Caco-2 (cell line): ENCODE measurements around the gene PPP3CB. TPM values are rescaled to one million over a fixed set of nuclear protein-coding genes. Genes with fewer than 3 reads are reported as not detected.
A peak's percentile ranks its signal among the peaks of the same experiment; 100 is the strongest.

Experiments used
- Bru-seq: library from RNA; stranded (reverse); fragments of 400-500 nt; gene quantifications from one replicate; lab custom pipeline; 2021; lab: Mats Ljungman, UMichigan
- BruChase-seq, 2 experiments: library from RNA; stranded (reverse); fragments of 400-500 nt; gene quantifications; one replicate each; lab custom pipeline; 2021; lab: Mats Ljungman, UMichigan
- BruUV-seq: library from RNA; stranded (reverse); fragments of 400-500 nt; replicated peaks from 2 replicates; lab custom pipeline; 2021; lab: Mats Ljungman, UMichigan
- CTCF ChIA-PET: fragments of 300-600 bp; sonication (Branson Sonifier 250); formaldehyde crosslinking; loops from one replicate; lab custom pipeline; 2022; ENCODE audit warnings: antibody characterized with exemption; lab: Charles Lee
- POLR2A ChIA-PET: fragments of 300-600 bp; sonication (Branson Sonifier 250); formaldehyde crosslinking; loops from one replicate; lab custom pipeline; 2022; ENCODE audit warnings: antibody characterized with exemption; lab: Charles Lee
- DNase-seq, 2 experiments: peaks; one replicate each; pipeline versions ENCODE4 v3.0.0 to v3.0.0-alpha.2; 2020 to 2022
- H3K27me3 ChIP-seq: replicated peaks from 2 replicates; pipeline ENCODE4 v1.6.0; 2011; ENCODE audit warnings: low read length; ENCODE audit not compliant: control insufficient read depth, insufficient read depth
- H3K36me3 ChIP-seq: 2 replicates; pipeline ENCODE4 v1.5.1; 2011; ENCODE audit warnings: low read length; ENCODE audit not compliant: control insufficient read depth, insufficient read depth
- H3K4me1 ChIP-seq: fragments of 250-450 bp; sonication (Bioruptor Pico); 2 replicates; pipeline ENCODE4 v1.5.1; 2020; ENCODE audit warnings: mild to moderate bottlenecking
- H3K4me3 ChIP-seq: 2 replicates; pipeline ENCODE4 v1.5.1; 2011; ENCODE audit warnings: low read depth, mild to moderate bottlenecking, control low read depth, low read length
- H3K9me3 ChIP-seq: fragments of 250-450 bp; sonication (Bioruptor Pico); 2 replicates; pipeline ENCODE4 v1.5.1; 2020; ENCODE audit warnings: mild to moderate bottlenecking, moderate library complexity
- H3K27ac Mint-ChIP-seq: one replicate; pipeline ENCODE4 v1.8.0; 2022; ENCODE audit warnings: mixed read lengths; ENCODE audit not compliant: unreplicated experiment
- H3K27me3 Mint-ChIP-seq: one replicate; pipeline ENCODE4 v1.8.0; 2022; ENCODE audit warnings: mixed read lengths; ENCODE audit not compliant: insufficient read depth, unreplicated experiment
- H3K36me3 Mint-ChIP-seq: one replicate; pipeline ENCODE4 v1.8.0; 2022; ENCODE audit warnings: mild to moderate bottlenecking, mixed read lengths; ENCODE audit not compliant: insufficient read depth, unreplicated experiment
- H3K4me1 Mint-ChIP-seq: one replicate; pipeline ENCODE4 v1.8.0; 2022; ENCODE audit warnings: low read depth, mixed read lengths; ENCODE audit not compliant: unreplicated experiment
- H3K4me3 Mint-ChIP-seq: one replicate; pipeline ENCODE4 v1.8.0; 2022; ENCODE audit warnings: mild to moderate bottlenecking, moderate library complexity, mixed read lengths; ENCODE audit not compliant: unreplicated experiment
- H3K9me3 Mint-ChIP-seq: one replicate; pipeline ENCODE4 v1.8.0; 2022; ENCODE audit warnings: mixed read lengths; ENCODE audit not compliant: unreplicated experiment
- intact Hi-C: fragments of 100-400 bp; cut with micrococcal nuclease; formaldehyde crosslinking; loops from one replicate; pipeline ENCODE4 v1.10.0; 2022; ENCODE audit not compliant: unreplicated experiment
- long read RNA-seq: library from polyadenylated mRNA; stranded (forward); transcript quantifications from one replicate; pipeline ENCODE4 v2.0.0, GENCODE V29; 2022
- total RNA-seq: library from RNA; stranded (reverse); gene quantifications from 2 replicates; pipeline ENCODE4 v1.2.3, GENCODE V29; 2022
- TF ChIP-seq, protein P1 (sequence below), 2 experiments: fragments of 200-600 bp in 1 of 2; IDR thresholded peaks; 1 replicate in 1 of 2; 2 replicates in 1 of 2; pipeline versions ENCODE4 v1.5.1 to v1.8.0; 2011 to 2022; ENCODE audit warnings: antibody characterized with exemption in 1 of 2, control low read depth in 1 of 2, inconsistent platforms in 1 of 2, low read depth in 1 of 2, low read length in 1 of 2, mild to moderate bottlenecking in 1 of 2, moderate library complexity in 1 of 2; ENCODE audit not compliant: insufficient read depth in 1 of 2, severe bottlenecking in 1 of 2, unreplicated experiment in 1 of 2

Gene PPP3CB
- total RNA-seq = 41.5 and 44.5 TPM in 2 replicates
- percentile 87 among the genes with signal in this experiment for Bru-seq, nascent RNA
- BruChase-seq, experiment 1, labeled RNA remaining after a 2-hour chase = percentile 87 among the genes with signal in this experiment
- BruChase-seq, experiment 2, labeled RNA remaining after a 6-hour chase = percentile 86 among the genes with signal in this experiment
- long read RNA-seq, transcript PPP3CB-202 (14 exons, 3,501 nt) = minor isoform, 7 of 43 reads
- long read RNA-seq, transcript PPP3CB-201 (12 exons, 2,418 nt) = major isoform, 11 of 43 reads
- long read RNA-seq, transcript PPP3CB-204 (14 exons, 3,149 nt) = minor isoform, 5 of 43 reads
- long read RNA-seq, partial matches to known transcripts = 16 of 43 reads
- long read RNA-seq, other reads (novel, unspliced or antisense) = 4 of 43 reads

DNA sequence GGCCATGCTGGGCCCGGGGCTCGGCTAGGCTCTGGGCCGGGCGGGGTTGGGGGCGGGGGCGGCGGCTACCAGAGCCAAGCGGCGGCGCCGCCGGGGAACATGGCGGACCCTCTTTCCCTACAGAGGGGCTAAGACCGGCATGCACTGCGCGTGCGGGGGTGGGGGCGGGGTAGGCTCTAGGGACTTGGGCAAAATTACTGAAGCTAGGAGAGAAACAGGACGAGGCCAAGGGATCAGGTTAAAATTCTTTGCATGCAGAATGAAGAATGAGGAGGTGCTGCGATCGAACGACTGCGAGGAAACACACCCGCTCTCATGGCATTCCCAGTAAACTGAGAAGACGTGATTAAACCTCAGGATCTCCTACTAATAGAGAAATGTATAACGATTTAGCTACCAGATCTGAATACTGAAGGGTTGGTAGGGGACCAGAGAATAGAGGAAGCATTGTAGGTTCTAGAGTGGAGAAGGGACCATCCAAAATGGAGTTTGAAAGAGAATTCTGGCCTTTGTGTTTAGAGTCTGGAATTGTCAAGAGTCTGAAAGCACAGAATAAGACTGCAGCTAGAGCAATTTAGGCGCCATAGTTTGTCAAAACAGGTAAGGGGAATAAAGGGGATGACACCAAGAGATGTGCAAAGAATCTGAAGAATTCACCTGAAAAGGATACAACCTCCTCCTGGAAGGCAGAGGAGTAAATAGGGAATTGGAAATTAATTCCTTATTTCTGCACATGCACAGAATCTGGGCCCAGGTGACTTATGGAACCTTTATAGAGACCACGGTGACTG is at the start of gene PPP3CB:
TSS of gene PPP3CB (minus strand) at position 141 of the 791 bp plus-strand sequence. CDS start at position 6, 135 bp downstream.
- Mint-ChIP-seq H3K4me3 (peak within 1 kb of the TSS; percentile 89), H3K9me3 (no peaks in the 10 kb centered on the region), H3K36me3 (peaks cover 9% of the 10 kb centered on the region), H3K4me1 (peaks cover 27% of the 10 kb centered on the region), H3K27me3 (no peaks in the 10 kb centered on the region), H3K27ac (peak within 1 kb of the TSS; percentile 84)
- intact Hi-C loops = loop anchor here (1.0 kb wide), 2 partner anchors 82 to 90 kb away; partner anchors contain the start of gene ANXA7
- DNase-seq = peak; percentile 93 to 98
- H3K4me3 ChIP-seq = peak within 1 kb of the TSS; percentile 86
- peaks cover 8% of the 10 kb centered on the region; the same call in 1 of the 2 replicates for H3K4me1 ChIP-seq
- TSS peak; percentile 90 for BruUV-seq
- POLR2A ChIA-PET = interaction anchor here (0.5 to 1.8 kb wide), 19 partner anchors 10 to 1729 kb away, joined by 3 to 18 read pairs (median 4); partner anchors contain the start of genes ANXA7, CFAP70, DNAJC9 and P4HA1
- TF ChIP-seq, protein P1, sequence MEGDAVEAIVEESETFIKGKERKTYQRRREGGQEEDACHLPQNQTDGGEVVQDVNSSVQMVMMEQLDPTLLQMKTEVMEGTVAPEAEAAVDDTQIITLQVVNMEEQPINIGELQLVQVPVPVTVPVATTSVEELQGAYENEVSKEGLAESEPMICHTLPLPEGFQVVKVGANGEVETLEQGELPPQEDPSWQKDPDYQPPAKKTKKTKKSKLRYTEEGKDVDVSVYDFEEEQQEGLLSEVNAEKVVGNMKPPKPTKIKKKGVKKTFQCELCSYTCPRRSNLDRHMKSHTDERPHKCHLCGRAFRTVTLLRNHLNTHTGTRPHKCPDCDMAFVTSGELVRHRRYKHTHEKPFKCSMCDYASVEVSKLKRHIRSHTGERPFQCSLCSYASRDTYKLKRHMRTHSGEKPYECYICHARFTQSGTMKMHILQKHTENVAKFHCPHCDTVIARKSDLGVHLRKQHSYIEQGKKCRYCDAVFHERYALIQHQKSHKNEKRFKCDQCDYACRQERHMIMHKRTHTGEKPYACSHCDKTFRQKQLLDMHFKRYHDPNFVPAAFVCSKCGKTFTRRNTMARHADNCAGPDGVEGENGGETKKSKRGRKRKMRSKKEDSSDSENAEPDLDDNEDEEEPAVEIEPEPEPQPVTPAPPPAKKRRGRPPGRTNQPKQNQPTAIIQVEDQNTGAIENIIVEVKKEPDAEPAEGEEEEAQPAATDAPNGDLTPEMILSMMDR (IDR thresholded peaks at IDR 0.05; ENCODE audit: insufficient read depth in 1 of 2, low read depth in 1 of 2, low read length in 1 of 2, severe bottlenecking in 1 of 2, unreplicated experiment in 1 of 2) = no peak
- no peaks in the 10 kb centered on the region for H3K27me3 ChIP-seq
- H3K9me3 ChIP-seq = no peaks in the 10 kb centered on the region
- no peaks in the 10 kb centered on the region; the same call in 1 of the 2 replicates for H3K36me3 ChIP-seq
- CTCF ChIA-PET = interaction anchor here (0.5 to 1.3 kb wide), 5 partner anchors 14 to 360 kb away, joined by 3 to 9 read pairs (median 3); no protein-coding TSS in a partner anchor

DNA sequence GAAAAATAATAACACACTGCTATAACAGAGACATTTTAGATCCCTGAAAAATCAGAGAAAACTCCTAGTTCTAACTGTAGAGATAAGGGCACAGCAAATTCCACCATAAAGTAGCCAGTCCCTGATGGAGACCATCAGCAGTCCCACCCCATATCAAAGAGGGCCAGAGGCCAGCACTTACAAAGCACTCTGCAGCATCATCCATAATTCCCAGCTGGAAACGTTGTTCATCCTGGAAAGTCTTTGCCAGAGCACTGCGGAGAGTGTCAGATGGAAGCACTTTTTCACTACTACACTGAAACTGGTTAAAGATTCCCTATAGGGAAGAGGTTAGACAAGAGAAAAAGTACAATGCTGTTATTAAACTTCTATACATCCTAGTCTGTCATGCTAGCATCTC is 49.5 kb upstream of the PPP3CB start:
- DNase-seq = no peak
- H3K27ac Mint-ChIP-seq = no peak overlapping the region
- no peaks in the 10 kb centered on the region for H3K27me3 ChIP-seq
- CTCF ChIA-PET = no interaction called here
- no TSS peak for BruUV-seq
- TF ChIP-seq, protein P1 (IDR thresholded peaks at IDR 0.05; ENCODE audit: insufficient read depth in 1 of 2, low read depth in 1 of 2, low read length in 1 of 2, severe bottlenecking in 1 of 2, unreplicated experiment in 1 of 2) = no peak
- H3K27me3 Mint-ChIP-seq = no peaks in the 10 kb centered on the region
- H3K36me3 ChIP-seq = no peaks in the 10 kb centered on the region; the same call in 1 of the 2 replicates
- no peaks in the 10 kb centered on the region for H3K9me3 ChIP-seq
- H3K4me1 ChIP-seq = no peaks in the 10 kb centered on the region
- POLR2A ChIA-PET = no interaction called here
- H3K4me3 ChIP-seq = no peak overlapping the region
- peaks cover 7% of the 10 kb centered on the region for H3K36me3 Mint-ChIP-seq
- intact Hi-C loops = no loop called here
- no peak overlapping the region for H3K4me3 Mint-ChIP-seq
- H3K4me1 Mint-ChIP-seq = no peaks in the 10 kb centered on the region
- no peaks in the 10 kb centered on the region for H3K9me3 Mint-ChIP-seq

DNA sequence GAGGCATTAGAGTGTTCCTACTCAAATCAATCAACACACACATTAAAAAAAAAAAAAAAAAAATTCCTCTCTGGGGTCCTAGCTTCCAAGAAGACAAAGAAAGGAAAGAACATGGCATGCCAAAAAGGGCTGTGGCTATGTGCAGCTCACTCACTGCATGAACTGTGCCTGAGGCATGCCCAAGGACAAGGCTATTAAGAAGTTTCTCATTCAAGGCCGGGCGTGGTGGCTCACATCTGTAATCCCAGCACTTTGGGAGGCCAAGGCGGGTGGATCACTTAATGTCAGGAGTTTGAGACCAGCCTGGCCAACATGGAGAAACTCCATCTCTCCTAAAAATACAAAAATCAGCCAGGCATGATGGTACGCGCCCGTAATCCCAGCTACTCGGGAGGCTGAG is 41.9 kb upstream of the PPP3CB start:
- peaks cover 26% of the 10 kb centered on the region for H3K36me3 Mint-ChIP-seq
- no TSS peak for BruUV-seq
- DNase-seq = no peak
- no peak overlapping the region for H3K4me3 ChIP-seq
- H3K27me3 Mint-ChIP-seq = no peaks in the 10 kb centered on the region
- no peaks in the 10 kb centered on the region for H3K27me3 ChIP-seq
- ChIA-PET POLR2A (no interaction called here), CTCF (no interaction called here)
- H3K4me1 Mint-ChIP-seq = peaks cover 8% of the 10 kb centered on the region
- no peak overlapping the region for H3K27ac Mint-ChIP-seq
- TF ChIP-seq, protein P1 (IDR thresholded peaks at IDR 0.05; ENCODE audit: insufficient read depth in 1 of 2, low read depth in 1 of 2, low read length in 1 of 2, severe bottlenecking in 1 of 2, unreplicated experiment in 1 of 2) = no peak
- H3K9me3 Mint-ChIP-seq = no peaks in the 10 kb centered on the region
- no peaks in the 10 kb centered on the region; the same call in 1 of the 2 replicates for H3K36me3 ChIP-seq
- intact Hi-C loops = no loop called here
- H3K9me3 ChIP-seq = no peaks in the 10 kb centered on the region
- H3K4me1 ChIP-seq = peaks cover 8% of the 10 kb centered on the region; the same call in 1 of the 2 replicates
- no peak overlapping the region for H3K4me3 Mint-ChIP-seq
